Colonic mucosa (tissue), 4 donors: ENCODE results near the gene EVC. TPM values are rescaled to one million over a fixed set of nuclear protein-coding genes. Genes with fewer than 3 reads are reported as not detected.
"Not testable (repeated sequence)": the region's sequence is repeated elsewhere in the genome, so short reads cannot be mapped to it uniquely, and the experiment has no call there.

Source experiments
- DNase-seq: peaks from one replicate; pipeline ENCODE4 v3.0.0-alpha.2; 2020
- H3K27ac ChIP-seq: fragments of 200-600 bp; one replicate; pipeline ENCODE4 v1.8.0; 2021
- H3K27me3 ChIP-seq: fragments of 200-600 bp; one replicate; pipeline ENCODE4 v1.8.0; 2021
- H3K36me3 ChIP-seq: fragments of 200-600 bp; one replicate; pipeline ENCODE4 v1.8.0; 2021
- H3K4me1 ChIP-seq: fragments of 200-600 bp; one replicate; pipeline ENCODE4 v1.8.0; 2021; ENCODE audit warnings: mild to moderate bottlenecking
- H3K4me3 ChIP-seq: fragments of 200-600 bp; one replicate; pipeline ENCODE4 v1.8.0; 2021
- H3K9ac ChIP-seq, 2 donors: one replicate each; pipeline ENCODE4 v1.7.0; 2013; ENCODE audit warnings: control low read depth in 2 of 2, low read depth in 2 of 2, low read length in 2 of 2
- H3K9me3 ChIP-seq: fragments of 200-600 bp; one replicate; pipeline ENCODE4 v1.8.0; 2021
- intact Hi-C: fragments of 100-400 bp; cut with DNase I; formaldehyde crosslinking; loops from one replicate; pipeline ENCODE4 v1.14.1; 2022
- total RNA-seq, 2 donors: library from RNA; stranded (reverse); fragmentation: NEBNext Ultra II Directional in 1 of 2; extraction: Animal tissue kit (Norgen Biotek cat#: 25700) in 1 of 2; gene quantifications; one replicate each; pipeline ENCODE4 v1.2.1, GENCODE V29; 2021
- TF ChIP-seq, protein P1 (sequence below): fragments of 200-600 bp; IDR thresholded peaks from one replicate; pipeline ENCODE4 v1.8.0; 2022; ENCODE audit warnings: antibody characterized with exemption, mild to moderate bottlenecking
- donor health status: healthy.
- donor health status: DM: no; HTN: no; CAD: no.
- donor health status: DM: no; HTN: no; CAD: no.

EVC gene
- total RNA-seq, 2 donors from 2014 or later: 1.1 to 4.1 TPM

DNA sequence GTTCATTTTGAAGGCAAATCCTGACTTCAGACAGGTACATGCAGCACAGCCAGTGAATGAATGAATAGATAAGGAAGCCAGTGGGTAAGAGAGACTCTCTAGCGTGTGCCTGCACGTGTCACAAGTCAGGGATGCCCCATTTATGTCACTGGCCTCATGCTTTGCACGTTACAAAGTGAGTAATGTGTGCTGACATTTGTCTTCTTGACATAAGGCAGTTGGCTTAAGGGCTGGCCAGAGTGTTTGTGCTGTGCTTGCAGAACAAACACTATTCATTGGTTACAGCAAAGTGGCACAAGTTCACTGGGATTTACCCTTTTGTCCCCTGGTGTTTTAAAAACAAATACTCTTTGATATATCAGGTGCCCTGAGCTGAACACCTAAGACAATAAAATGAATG lies 125.9 kb downstream of the EVC start:
- Histone ChIP-seq H3K9me3 (no peaks in the 10 kb centered on the region), H3K4me3 (no peak overlapping the region), H3K27me3 (no peaks in the 10 kb centered on the region), H3K36me3 (no peaks in the 10 kb centered on the region), H3K27ac (no peak overlapping the region), H3K9ac (no peak overlapping the region), H3K4me1 (no peaks in the 10 kb centered on the region)
- DNase-seq: no peak
- TF ChIP-seq, protein P1, sequence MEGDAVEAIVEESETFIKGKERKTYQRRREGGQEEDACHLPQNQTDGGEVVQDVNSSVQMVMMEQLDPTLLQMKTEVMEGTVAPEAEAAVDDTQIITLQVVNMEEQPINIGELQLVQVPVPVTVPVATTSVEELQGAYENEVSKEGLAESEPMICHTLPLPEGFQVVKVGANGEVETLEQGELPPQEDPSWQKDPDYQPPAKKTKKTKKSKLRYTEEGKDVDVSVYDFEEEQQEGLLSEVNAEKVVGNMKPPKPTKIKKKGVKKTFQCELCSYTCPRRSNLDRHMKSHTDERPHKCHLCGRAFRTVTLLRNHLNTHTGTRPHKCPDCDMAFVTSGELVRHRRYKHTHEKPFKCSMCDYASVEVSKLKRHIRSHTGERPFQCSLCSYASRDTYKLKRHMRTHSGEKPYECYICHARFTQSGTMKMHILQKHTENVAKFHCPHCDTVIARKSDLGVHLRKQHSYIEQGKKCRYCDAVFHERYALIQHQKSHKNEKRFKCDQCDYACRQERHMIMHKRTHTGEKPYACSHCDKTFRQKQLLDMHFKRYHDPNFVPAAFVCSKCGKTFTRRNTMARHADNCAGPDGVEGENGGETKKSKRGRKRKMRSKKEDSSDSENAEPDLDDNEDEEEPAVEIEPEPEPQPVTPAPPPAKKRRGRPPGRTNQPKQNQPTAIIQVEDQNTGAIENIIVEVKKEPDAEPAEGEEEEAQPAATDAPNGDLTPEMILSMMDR: no peak
- intact Hi-C loops: no loop called here

DNA sequence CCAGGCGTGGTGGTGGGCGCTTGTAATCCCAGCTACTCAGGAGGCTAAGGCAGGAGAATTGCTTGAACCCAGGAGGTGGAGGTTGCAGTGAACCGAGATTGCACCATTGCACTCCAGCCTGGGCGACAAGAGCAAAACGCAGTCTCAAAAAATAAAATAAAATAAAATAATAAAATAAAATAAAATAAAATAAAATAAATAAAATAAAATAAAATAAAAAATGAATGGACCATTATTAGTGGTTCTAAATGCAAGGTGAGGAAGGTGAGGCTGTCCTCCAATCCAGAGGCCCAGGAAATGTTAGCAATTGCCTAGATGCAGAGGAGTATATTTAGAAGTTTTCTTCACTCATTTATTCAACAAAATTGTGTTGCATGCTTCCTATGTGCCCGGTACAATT lies 126.5 kb downstream of the EVC start:
- H3K27me3 ChIP-seq, H3K36me3 ChIP-seq, DNase-seq: not testable (repeated sequence)

DNA sequence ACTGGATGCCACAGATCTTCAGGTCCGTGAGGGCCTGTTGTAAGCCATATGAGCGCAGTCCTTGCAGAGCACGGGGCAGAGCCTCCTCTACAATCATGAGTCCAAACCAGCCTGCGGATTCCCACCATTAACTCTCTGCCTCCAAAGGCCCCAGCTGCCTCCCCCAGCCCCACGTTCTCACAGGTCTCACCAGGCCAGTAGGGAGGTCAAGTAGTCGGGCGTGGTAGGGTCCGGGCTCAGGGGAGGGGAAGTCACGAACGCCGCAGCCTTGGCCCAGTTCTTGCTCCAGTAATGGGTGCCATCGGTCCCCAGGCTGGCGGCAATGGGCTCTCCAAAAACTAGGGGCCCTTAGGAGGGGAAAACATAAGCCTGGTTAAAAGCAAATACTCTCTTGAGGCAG lies 128.3 kb downstream of the EVC start:
- Histone ChIP-seq H3K27me3 (no peaks in the 10 kb centered on the region), H3K9ac (no peak overlapping the region), H3K27ac (no peak overlapping the region), H3K4me1 (no peaks in the 10 kb centered on the region), H3K4me3 (no peak overlapping the region), H3K9me3 (no peaks in the 10 kb centered on the region), H3K36me3 (no peaks in the 10 kb centered on the region)
- no peak for DNase-seq
- intact Hi-C loops: no loop called here
- TF ChIP-seq, protein P1: no peak

More for the DNA sequence above, 126.5 kb downstream of the EVC start:
- H3K27ac ChIP-seq, H3K4me3 ChIP-seq, H3K4me1 ChIP-seq, intact Hi-C loops, H3K9me3 ChIP-seq, H3K9ac ChIP-seq: not testable (repeated sequence)

DNA sequence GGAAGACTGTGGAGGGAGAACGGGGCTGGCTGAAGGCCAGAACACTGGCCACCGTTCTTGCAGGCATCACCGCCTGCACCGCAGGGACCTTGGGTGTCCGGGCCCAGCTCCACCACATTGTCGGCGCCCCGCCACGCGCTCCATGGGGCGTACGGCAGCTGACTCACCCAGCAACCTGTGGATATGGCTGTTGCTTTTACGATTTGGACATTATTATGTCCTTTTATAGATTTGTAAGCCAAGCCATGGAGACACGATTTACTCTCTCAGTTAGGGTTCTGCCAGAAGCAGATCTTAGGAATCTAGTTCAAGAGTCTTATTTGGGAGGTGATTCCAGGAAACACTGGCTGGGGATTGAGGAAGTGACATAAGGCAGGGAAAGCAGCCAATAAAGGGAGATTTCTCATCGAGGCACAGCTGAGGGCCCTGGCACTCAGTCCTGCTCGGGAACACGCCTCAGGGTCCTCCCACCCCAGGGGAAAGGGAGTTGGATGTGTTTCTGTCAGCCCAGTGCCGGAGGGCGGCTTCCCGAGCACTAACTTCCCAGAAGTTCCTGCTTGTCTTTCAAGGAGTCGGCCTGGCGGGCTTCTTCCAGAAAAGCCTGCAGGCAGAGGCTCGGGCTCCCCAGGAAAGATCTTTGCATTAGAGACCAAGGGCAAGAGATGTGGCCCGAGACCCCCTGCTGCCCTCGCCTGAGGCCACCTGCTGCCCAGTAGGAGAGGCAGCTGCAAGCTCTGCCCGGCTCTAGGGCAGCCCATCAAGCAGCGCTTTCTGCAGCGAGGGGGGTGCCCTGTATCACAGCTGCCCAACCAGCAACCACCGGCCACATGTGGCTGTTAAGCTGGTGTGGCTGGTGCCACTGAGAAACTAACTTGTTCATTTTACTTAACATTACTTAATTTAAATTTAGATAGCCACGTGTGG lies 129.0 kb downstream of the EVC start:
- DNase-seq: peak; percentile 26
- H3K9ac ChIP-seq: no peak overlapping the region
- TF ChIP-seq, protein P1: no peak
- H3K9me3 ChIP-seq: no peaks in the 10 kb centered on the region
- intact Hi-C loops: no loop called here
- H3K4me1 ChIP-seq: no peaks in the 10 kb centered on the region
- H3K36me3 ChIP-seq: no peaks in the 10 kb centered on the region
- H3K27ac ChIP-seq: peak overlapping the region; percentile 36
- H3K27me3 ChIP-seq: no peaks in the 10 kb centered on the region
- H3K4me3 ChIP-seq: no peak overlapping the region

DNA sequence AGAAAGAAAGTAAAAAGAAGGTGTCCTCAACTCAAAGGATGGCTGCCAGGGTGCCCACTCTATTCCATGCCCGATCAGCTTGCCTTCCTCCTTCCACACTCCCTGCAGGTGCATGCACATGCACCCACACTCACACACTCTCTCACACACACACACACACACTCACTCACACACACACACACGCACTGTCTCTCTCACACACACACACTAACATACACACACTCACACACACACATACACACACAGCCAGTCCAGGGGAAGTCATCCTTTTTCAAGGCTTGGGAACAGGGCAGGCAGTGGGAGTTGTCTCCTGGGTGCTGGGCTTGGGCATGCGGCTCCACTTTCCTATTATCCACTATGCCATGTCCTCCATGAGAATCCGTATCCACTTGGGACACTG lies 131.5 kb downstream of the EVC start:
- no peaks in the 10 kb centered on the region for H3K4me1 ChIP-seq
- no peaks in the 10 kb centered on the region for H3K27me3 ChIP-seq
- H3K27ac ChIP-seq: no peak overlapping the region
- no peaks in the 10 kb centered on the region for H3K36me3 ChIP-seq
- no peak overlapping the region for H3K9ac ChIP-seq
- intact Hi-C loops: no loop called here
- TF ChIP-seq, protein P1: no peak
- H3K4me3 ChIP-seq: no peak overlapping the region
- no peaks in the 10 kb centered on the region for H3K9me3 ChIP-seq
- no peak for DNase-seq
